ENCODE measurements around the gene PIH1D2.

- no peak for TF ChIP-seq EZH2 (IDR thresholded peaks at IDR 0.05; ENCODE audit: low read length, missing control alignments)
- TF ChIP-seq CTCF (conservative IDR thresholded peaks at IDR 0.05 in 1 of 2, IDR thresholded peaks at IDR 0.05 in 1 of 2; ENCODE audit: low read depth in 1 of 2, low read length in 2 of 2), result no peak
Observed at GRCh38 chr11:112057170-112057569, 16.6 kb downstream of the PIH1D2 start.
